HepG2 (cell line): ENCODE data around the gene ODAD4. TPM values are rescaled to one million over a fixed set of nuclear protein-coding genes. Genes with fewer than 3 reads are reported as not detected.

ENCODE experiments used
- CEBPB ChIP-seq: IDR thresholded peaks from 2 replicates; pipeline ENCODE4 v1.6.1; 2011; ENCODE audit warnings: low read depth, low read length, improper control_type of control experiment, borderline replicate concordance
- GATA4 ChIP-seq: sonication (generic); IDR thresholded peaks from 2 replicates; pipeline ENCODE4 v1.6.1; 2016; ENCODE audit warnings: antibody characterized with exemption, low read depth, borderline replicate concordance
- HDAC1 ChIP-seq: sonication (generic); formaldehyde crosslinking; IDR thresholded peaks from 2 replicates; pipeline ENCODE4 v1.5.1; 2020; ENCODE audit warnings: mild to moderate bottlenecking, missing genetic modification reagents
- HMG20A ChIP-seq: IDR thresholded peaks from 2 replicates; pipeline ENCODE4 v1.6.1; 2016; ENCODE audit warnings: borderline replicate concordance
- KMT2B ChIP-seq: IDR thresholded peaks from 2 replicates; pipeline ENCODE4 v1.6.1; 2016; ENCODE audit warnings: missing genetic modification reagents, missing compliant biosample characterization
- MXI1 ChIP-seq: IDR thresholded peaks from 3 replicates; pipeline ENCODE4 v1.6.1; 2012; ENCODE audit warnings: low read depth, low read length, inconsistent platforms, borderline replicate concordance
- POLR2AphosphoS5 ChIP-seq: IDR thresholded peaks from 2 replicates; pipeline ENCODE4 v1.6.1; 2012; ENCODE audit warnings: low read depth, low read length
- RXRB ChIP-seq: IDR thresholded peaks from 2 replicates; pipeline ENCODE4 v1.6.1; 2016; ENCODE audit warnings: borderline replicate concordance, missing genetic modification reagents, missing compliant biosample characterization
- SMAD9 ChIP-seq: sonication (generic); formaldehyde crosslinking; IDR thresholded peaks from 2 replicates; pipeline ENCODE4 v1.5.1; 2020; ENCODE audit warnings: mild to moderate bottlenecking, missing genetic modification reagents
- SMYD3 ChIP-seq: sonication (generic); formaldehyde crosslinking; IDR thresholded peaks from 2 replicates; pipeline ENCODE4 v1.8.1; 2023; ENCODE audit warnings: mild to moderate bottlenecking, missing genetic modification reagents
- ZBTB39 ChIP-seq: sonication (generic); formaldehyde crosslinking; IDR thresholded peaks from 2 replicates; pipeline ENCODE4 v1.5.0; 2020; ENCODE audit warnings: missing genetic modification reagents
- ZNF264 ChIP-seq: sonication (generic); formaldehyde crosslinking; IDR thresholded peaks from 2 replicates; pipeline ENCODE4 v1.4.0; 2020; ENCODE audit warnings: missing genetic modification reagents
- ZNF512B ChIP-seq: sonication (generic); formaldehyde crosslinking; IDR thresholded peaks from 2 replicates; pipeline ENCODE4 v1.5.1; 2020; ENCODE audit warnings: missing genetic modification reagents, mild to moderate bottlenecking, borderline replicate concordance
- ZNF576 ChIP-seq: sonication (generic); formaldehyde crosslinking; IDR thresholded peaks from 2 replicates; pipeline ENCODE4 v1.4.0; 2020; ENCODE audit warnings: mild to moderate bottlenecking, missing genetic modification reagents
- ZNF619 ChIP-seq: sonication (generic); formaldehyde crosslinking; IDR thresholded peaks from 2 replicates; pipeline ENCODE4 v1.4.0; 2020; ENCODE audit warnings: mild to moderate bottlenecking, missing genetic modification reagents
- ZNF772 ChIP-seq: sonication (generic); formaldehyde crosslinking; IDR thresholded peaks from 2 replicates; pipeline ENCODE4 v1.5.0; 2020; ENCODE audit warnings: mild to moderate bottlenecking, missing genetic modification reagents
- polyA plus RNA-seq, 8 experiments: library from polyadenylated mRNA; depleted of rRNA in 3 of 8; stranded (reverse) in 7 of 8; unstranded in 1 of 8; fragments of >200 nt; fragmentation: Illumina TruSeq in 4 of 8; extraction: Trizol in 4 of 8; gene quantifications; 2 replicates each; pipeline versions ENCODE4 v1.2.1 to v1.2.3, GENCODE V29; 2011 to 2016; ENCODE audit warnings: low read depth in 4 of 8, missing spikeins in 1 of 8, mixed read lengths in 1 of 8; ENCODE audit not compliant: insufficient read depth in 1 of 8
- total RNA-seq, 5 experiments: library from RNA; depleted of rRNA; stranded (reverse); fragments of >200 nt; fragmentation: Illumina TruSeq; extraction: Trizol; gene quantifications; 2 replicates each; pipeline ENCODE4 v1.2.3, GENCODE V29; 2016; ENCODE audit warnings: low read depth in 1 of 5
- TF ChIP-seq, protein P1 (sequence below): sonication (generic); formaldehyde crosslinking; IDR thresholded peaks from 2 replicates; pipeline ENCODE4 v1.5.1; 2020; ENCODE audit warnings: missing genetic modification reagents, mild to moderate bottlenecking, borderline replicate concordance
- TF ChIP-seq, protein P2 (sequence below): IDR thresholded peaks from 2 replicates; pipeline ENCODE4 v1.6.1; 2016
- TF ChIP-seq, protein P3 (sequence below): sonication (generic); formaldehyde crosslinking; IDR thresholded peaks from 2 replicates; pipeline ENCODE4 v1.4.0; 2020; ENCODE audit warnings: missing genetic modification reagents

The ODAD4 gene
- total and polyA plus RNA-seq, 2 of the 13 experiments (the other 11 are each of a cell fraction or from before 2014, with no cell fraction given), result 0.48 to 0.53 TPM

- peak; percentile 41; the same call in 1 of the 2 replicates for TF ChIP-seq ZBTB39 (CRISPR knock-in tag)
- peak; percentile 27; the same call in 1 of the 2 replicates for TF ChIP-seq SMAD9 (CRISPR knock-in tag)
- no peak for TF ChIP-seq ZNF619 (CRISPR knock-in tag)
- peak; percentile 60; the same call in 1 of the 3 replicates for TF ChIP-seq MXI1
- TF ChIP-seq HDAC1, result peak; percentile 92
- 0 out of 2 replicates have a peak, but pooled peaks have one; percentile 69 for TF ChIP-seq KMT2B (CRISPR knock-in tag)
- TF ChIP-seq ZNF772, result peak; percentile 84; the same call in 1 of the 2 replicates
- TF ChIP-seq CEBPB, result peak; percentile 27; the same call in 1 of the 2 replicates
- no peak for TF ChIP-seq SMYD3 (CRISPR knock-in tag)
- TF ChIP-seq POLR2AphosphoS5, result peak; percentile 53; the same call in 1 of the 2 replicates
- TF ChIP-seq ZNF576 (CRISPR knock-in tag), result no peak
- TF ChIP-seq, protein P1, sequence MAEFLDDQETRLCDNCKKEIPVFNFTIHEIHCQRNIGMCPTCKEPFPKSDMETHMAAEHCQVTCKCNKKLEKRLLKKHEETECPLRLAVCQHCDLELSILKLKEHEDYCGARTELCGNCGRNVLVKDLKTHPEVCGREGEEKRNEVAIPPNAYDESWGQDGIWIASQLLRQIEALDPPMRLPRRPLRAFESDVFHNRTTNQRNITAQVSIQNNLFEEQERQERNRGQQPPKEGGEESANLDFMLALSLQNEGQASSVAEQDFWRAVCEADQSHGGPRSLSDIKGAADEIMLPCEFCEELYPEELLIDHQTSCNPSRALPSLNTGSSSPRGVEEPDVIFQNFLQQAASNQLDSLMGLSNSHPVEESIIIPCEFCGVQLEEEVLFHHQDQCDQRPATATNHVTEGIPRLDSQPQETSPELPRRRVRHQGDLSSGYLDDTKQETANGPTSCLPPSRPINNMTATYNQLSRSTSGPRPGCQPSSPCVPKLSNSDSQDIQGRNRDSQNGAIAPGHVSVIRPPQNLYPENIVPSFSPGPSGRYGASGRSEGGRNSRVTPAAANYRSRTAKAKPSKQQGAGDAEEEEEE (CRISPR knock-in tag), result no peak
- TF ChIP-seq GATA4, result no peak
- TF ChIP-seq, protein P2, sequence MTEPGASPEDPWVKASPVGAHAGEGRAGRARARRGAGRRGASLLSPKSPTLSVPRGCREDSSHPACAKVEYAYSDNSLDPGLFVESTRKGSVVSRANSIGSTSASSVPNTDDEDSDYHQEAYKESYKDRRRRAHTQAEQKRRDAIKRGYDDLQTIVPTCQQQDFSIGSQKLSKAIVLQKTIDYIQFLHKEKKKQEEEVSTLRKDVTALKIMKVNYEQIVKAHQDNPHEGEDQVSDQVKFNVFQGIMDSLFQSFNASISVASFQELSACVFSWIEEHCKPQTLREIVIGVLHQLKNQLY (CRISPR knock-in tag), result peak; percentile 48; the same call in 1 of the 2 replicates
- TF ChIP-seq ZNF264 (CRISPR knock-in tag), result peak; percentile 89
- no peak for TF ChIP-seq ZNF512B (CRISPR knock-in tag)
- peak; percentile 88; the same call in 1 of the 2 replicates for TF ChIP-seq RXRB (CRISPR knock-in tag)
- TF ChIP-seq HMG20A (CRISPR knock-in tag), result peak; percentile 63; the same call in 1 of the 2 replicates
- TF ChIP-seq, protein P3, sequence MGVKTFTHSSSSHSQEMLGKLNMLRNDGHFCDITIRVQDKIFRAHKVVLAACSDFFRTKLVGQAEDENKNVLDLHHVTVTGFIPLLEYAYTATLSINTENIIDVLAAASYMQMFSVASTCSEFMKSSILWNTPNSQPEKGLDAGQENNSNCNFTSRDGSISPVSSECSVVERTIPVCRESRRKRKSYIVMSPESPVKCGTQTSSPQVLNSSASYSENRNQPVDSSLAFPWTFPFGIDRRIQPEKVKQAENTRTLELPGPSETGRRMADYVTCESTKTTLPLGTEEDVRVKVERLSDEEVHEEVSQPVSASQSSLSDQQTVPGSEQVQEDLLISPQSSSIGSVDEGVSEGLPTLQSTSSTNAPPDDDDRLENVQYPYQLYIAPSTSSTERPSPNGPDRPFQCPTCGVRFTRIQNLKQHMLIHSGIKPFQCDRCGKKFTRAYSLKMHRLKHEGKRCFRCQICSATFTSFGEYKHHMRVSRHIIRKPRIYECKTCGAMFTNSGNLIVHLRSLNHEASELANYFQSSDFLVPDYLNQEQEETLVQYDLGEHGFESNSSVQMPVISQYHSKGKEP, result no peak
Measured at GRCh38 chr17:41907633-41908539, 22.5 kb upstream of the ODAD4 start (continued).
